OCI-LY7 (cell line): Measurements from ENCODE around the gene C16orf54.

Experiments used
- CTCF ChIP-seq: fragments of 200-600 bp; sonication (generic); conservative IDR thresholded peaks from 2 replicates; pipeline ENCODE4 v1.5.1; 2014; ENCODE audit warnings: mild to moderate bottlenecking, antibody characterized with exemption, low read length, moderate library complexity, mixed read lengths
- EZH2phosphoT487 ChIP-seq: fragments of 200-600 bp; sonication (generic); IDR thresholded peaks from 2 replicates; pipeline ENCODE4 v1.6.1; 2018; ENCODE audit warnings: low read depth, borderline replicate concordance, mild to moderate bottlenecking, mixed run types, antibody characterized with exemption, low read length, moderate library complexity, mixed read lengths

GRCh38 chr16:29744541-29745101 is 1.2 kb downstream of the C16orf54 start:
- TF ChIP-seq CTCF (no peak), EZH2phosphoT487 (no peak)
